ENCODE data around the gene ABTB1.

- no peak for TF ChIP-seq EZH2phosphoT487 (IDR thresholded peaks at IDR 0.05; ENCODE audit: borderline replicate concordance, low read depth, low read length)
- no peak for TF ChIP-seq CTCF (conservative IDR thresholded peaks at IDR 0.05; ENCODE audit: low read length)
Measured at GRCh38 chr3:127693336-127693843, 20.6 kb downstream of the ABTB1 start.

Measured in OCI-LY7 (cell line).